Muscle layer of colon (tissue), 2 donors: ENCODE results near the gene BNC2.

Experiments
- H3K27ac ChIP-seq: one replicate; pipeline ENCODE4 v1.7.0; 2013; ENCODE audit warnings: low read depth, mild to moderate bottlenecking, low read length, moderate library complexity
- H3K27me3 ChIP-seq, 2 donors: one replicate each; pipeline ENCODE4 v1.7.0; 2013; ENCODE audit warnings: low read length in 2 of 2, mild to moderate bottlenecking in 2 of 2; ENCODE audit not compliant: insufficient read depth in 2 of 2, control insufficient read depth in 1 of 2
- H3K36me3 ChIP-seq: one replicate; pipeline ENCODE4 v1.7.0; 2013; ENCODE audit warnings: mild to moderate bottlenecking, low read length; ENCODE audit not compliant: insufficient read depth
- H3K4me1 ChIP-seq: one replicate; pipeline ENCODE4 v1.7.0; 2013; ENCODE audit warnings: mild to moderate bottlenecking, low read length; ENCODE audit not compliant: insufficient read depth
- H3K4me3 ChIP-seq, 2 donors: one replicate each; pipeline ENCODE4 v1.7.0; 2013; ENCODE audit warnings: low read length in 2 of 2, low read depth in 1 of 2, mild to moderate bottlenecking in 1 of 2, moderate library complexity in 1 of 2
- H3K9ac ChIP-seq: one replicate; pipeline ENCODE4 v1.7.0; 2013; ENCODE audit warnings: low read length
- H3K9me3 ChIP-seq: one replicate; pipeline ENCODE4 v1.7.0; 2013; ENCODE audit warnings: mild to moderate bottlenecking, low read length
- donor health status: abdominal sarcoma.
- donor health status: Adenocarcinoma of cecum.

Gene BNC2

GRCh38 chr9:16809912-16810610 lies 60.4 kb downstream of the BNC2 start:
- Histone ChIP-seq H3K9me3 (no peaks in the 10 kb centered on the region), H3K9ac (no peak overlapping the region), H3K36me3 (no peaks in the 10 kb centered on the region), H3K4me1 (peaks cover 30% of the 10 kb centered on the region), H3K4me3 (no peak overlapping the region), H3K27me3 (no peaks in the 10 kb centered on the region), H3K27ac (no peak overlapping the region)

GRCh38 chr9:16806674-16807073 lies 63.8 kb downstream of the BNC2 start:
- H3K27me3 ChIP-seq = no peaks in the 10 kb centered on the region
- H3K9me3 ChIP-seq = no peaks in the 10 kb centered on the region
- H3K9ac ChIP-seq = no peak overlapping the region
- no peak overlapping the region for H3K27ac ChIP-seq
- no peaks in the 10 kb centered on the region for H3K36me3 ChIP-seq
- no peak overlapping the region for H3K4me3 ChIP-seq
- peaks cover 28% of the 10 kb centered on the region for H3K4me1 ChIP-seq

GRCh38 chr9:16803648-16804047 lies 66.8 kb downstream of the BNC2 start:
- no peak overlapping the region for H3K27ac ChIP-seq
- H3K9me3 ChIP-seq = no peaks in the 10 kb centered on the region
- H3K4me3 ChIP-seq = no peak overlapping the region
- H3K4me1 ChIP-seq = peaks cover 33% of the 10 kb centered on the region
- H3K27me3 ChIP-seq = no peaks in the 10 kb centered on the region
- no peak overlapping the region for H3K9ac ChIP-seq
- H3K36me3 ChIP-seq = no peaks in the 10 kb centered on the region

- Histone ChIP-seq H3K36me3 (no peaks in the 10 kb centered on the region), H3K27ac (no peak overlapping the region), H3K4me3 (peak overlapping the region in 1 of 2 donors; percentile 35), H3K27me3 (no peaks in the 10 kb centered on the region), H3K9ac (no peak overlapping the region), H3K9me3 (no peaks in the 10 kb centered on the region), H3K4me1 (peaks cover 43% of the 10 kb centered on the region)
Measured at GRCh38 chr9:16801871-16802466, 68.5 kb downstream of the BNC2 start.

DNA sequence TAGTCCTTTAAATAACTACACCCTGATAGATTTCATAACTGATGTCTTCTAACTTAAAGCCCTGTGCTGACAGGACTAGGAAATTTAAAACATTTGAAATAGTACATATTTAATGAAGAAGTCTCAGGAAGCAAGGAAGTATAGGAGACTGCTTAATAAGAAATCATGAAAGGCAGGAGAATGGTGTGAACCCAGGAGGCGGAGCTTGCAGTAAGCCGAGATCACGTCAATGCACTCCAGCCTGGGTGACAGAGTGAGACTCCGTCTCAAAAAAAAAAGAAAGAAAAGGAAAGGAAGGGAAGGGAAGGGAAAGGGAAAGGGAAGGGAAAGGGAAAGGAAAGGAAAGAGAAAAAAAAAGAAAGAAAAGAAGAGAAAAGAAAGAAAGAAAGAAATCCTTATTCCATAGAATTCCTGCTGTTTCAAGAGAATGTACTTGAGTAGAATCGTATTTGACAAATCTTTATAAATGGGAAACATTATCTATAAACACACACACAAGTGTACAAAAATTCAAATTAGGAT lies 74.1 kb downstream of the BNC2 start:
- H3K4me1 ChIP-seq = peaks cover 42% of the 10 kb centered on the region

DNA sequence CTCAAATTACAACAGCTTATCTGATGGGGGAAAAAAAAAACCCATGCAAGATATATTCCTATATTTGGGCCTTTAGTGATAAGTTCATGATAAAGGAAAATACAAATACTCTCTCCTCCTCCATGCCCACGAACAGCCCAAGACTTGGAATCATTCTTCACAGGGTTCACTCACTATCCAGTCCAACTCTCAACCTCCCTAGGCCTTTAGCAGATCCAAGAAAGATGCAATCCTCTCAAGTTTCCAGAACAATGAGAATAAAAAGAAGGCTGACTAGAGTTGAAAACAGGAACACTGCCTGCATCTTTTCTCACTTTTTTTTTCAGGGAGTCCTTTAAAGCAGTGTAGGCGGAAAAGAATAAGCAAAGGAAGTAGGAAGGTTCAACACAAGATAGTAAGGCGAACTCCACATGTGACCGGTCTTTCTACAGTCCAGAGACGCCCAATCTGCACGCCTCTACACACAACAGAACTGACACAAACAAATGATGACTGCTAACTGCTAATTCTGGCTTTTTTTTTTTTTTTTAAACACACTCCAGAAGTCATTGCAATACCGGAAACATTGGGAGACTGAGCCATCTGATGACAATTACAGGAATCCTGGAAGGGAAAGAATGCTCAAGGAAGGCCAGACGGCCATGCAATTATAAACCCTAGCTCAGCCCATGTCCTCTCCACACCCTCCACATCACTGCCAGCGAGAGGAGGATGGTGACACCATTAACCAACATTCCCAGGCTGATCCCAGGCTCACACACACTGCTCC lies 75.4 kb downstream of the BNC2 start:
- H3K27me3 ChIP-seq = no peaks in the 10 kb centered on the region
- peak overlapping the region; percentile 13 for H3K27ac ChIP-seq
- peaks cover 41% of the 10 kb centered on the region for H3K4me1 ChIP-seq
- H3K9me3 ChIP-seq = no peaks in the 10 kb centered on the region
- H3K9ac ChIP-seq = no peak overlapping the region
- no peaks in the 10 kb centered on the region for H3K36me3 ChIP-seq
- H3K4me3 ChIP-seq = no peak overlapping the region

More for the DNA sequence above, 74.1 kb downstream of the BNC2 start:
- no peak overlapping the region for H3K27ac ChIP-seq
- no peak overlapping the region for H3K9ac ChIP-seq
- H3K27me3 ChIP-seq = no peaks in the 10 kb centered on the region
- H3K36me3 ChIP-seq = no peaks in the 10 kb centered on the region
- H3K9me3 ChIP-seq = no peaks in the 10 kb centered on the region
- no peak overlapping the region for H3K4me3 ChIP-seq

DNA sequence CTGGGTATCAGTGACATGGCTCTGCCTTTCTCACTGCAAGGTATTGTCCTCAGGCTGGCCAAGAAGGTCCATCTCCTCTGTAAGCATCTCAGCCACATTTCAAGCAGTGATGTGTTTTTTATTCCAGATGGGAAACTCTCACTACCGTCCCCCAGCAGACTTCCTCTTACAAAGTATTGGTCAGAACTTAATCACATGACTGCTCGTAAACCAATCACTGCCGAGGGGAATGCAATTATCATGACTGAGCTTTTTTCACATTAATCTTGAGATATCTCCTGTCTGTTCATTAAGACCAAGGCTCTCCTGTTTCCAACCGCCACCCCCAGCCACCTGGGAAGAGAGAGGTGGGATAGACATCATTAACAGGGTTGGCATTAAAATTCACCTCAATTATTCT lies 76.4 kb downstream of the BNC2 start:
- Histone ChIP-seq H3K36me3 (no peaks in the 10 kb centered on the region), H3K9ac (no peak overlapping the region), H3K27me3 (no peaks in the 10 kb centered on the region), H3K4me3 (no peak overlapping the region), H3K9me3 (no peaks in the 10 kb centered on the region), H3K27ac (no peak overlapping the region), H3K4me1 (peaks cover 41% of the 10 kb centered on the region)

GRCh38 chr9:16787724-16788123 lies 82.7 kb downstream of the BNC2 start:
- Histone ChIP-seq H3K4me1 (peaks cover 29% of the 10 kb centered on the region), H3K27me3 (no peaks in the 10 kb centered on the region), H3K36me3 (no peaks in the 10 kb centered on the region), H3K27ac (no peak overlapping the region), H3K4me3 (no peak overlapping the region), H3K9me3 (no peaks in the 10 kb centered on the region), H3K9ac (no peak overlapping the region)

DNA sequence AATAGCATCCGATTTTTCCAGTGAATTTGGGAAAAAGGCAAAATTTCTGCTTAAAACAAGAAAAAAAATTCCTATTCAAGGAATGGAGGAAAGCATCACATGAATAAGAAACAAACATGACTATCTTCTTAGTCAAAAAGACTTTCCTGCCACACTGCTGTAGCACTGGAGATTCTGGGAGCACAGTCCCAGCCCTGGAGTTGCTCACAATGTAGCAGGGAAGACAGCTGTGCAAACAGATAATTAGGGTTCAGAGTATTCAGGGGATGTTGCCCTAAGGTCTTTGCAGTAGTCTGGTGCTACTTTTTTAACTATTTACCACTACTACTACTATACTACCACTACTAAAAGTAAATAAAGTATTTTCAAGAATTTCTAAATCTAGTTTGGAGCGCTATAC lies 86.5 kb downstream of the BNC2 start:
- no peaks in the 10 kb centered on the region for H3K27me3 ChIP-seq
- no peak overlapping the region for H3K27ac ChIP-seq

GRCh38 chr9:16782490-16782889 lies 88.0 kb downstream of the BNC2 start:
- H3K27me3 ChIP-seq = no peaks in the 10 kb centered on the region
- H3K27ac ChIP-seq = no peak overlapping the region
- H3K9me3 ChIP-seq = no peaks in the 10 kb centered on the region
- H3K4me3 ChIP-seq = no peak overlapping the region
- peaks cover 28% of the 10 kb centered on the region for H3K4me1 ChIP-seq
- H3K36me3 ChIP-seq = no peaks in the 10 kb centered on the region
- H3K9ac ChIP-seq = no peak overlapping the region

More for the DNA sequence above, 86.5 kb downstream of the BNC2 start:
- H3K36me3 ChIP-seq = no peaks in the 10 kb centered on the region
- H3K9me3 ChIP-seq = no peaks in the 10 kb centered on the region
- H3K4me1 ChIP-seq = peaks cover 31% of the 10 kb centered on the region
- H3K9ac ChIP-seq = no peak overlapping the region
- H3K4me3 ChIP-seq = no peak overlapping the region

GRCh38 chr9:16775330-16775729 lies 95.1 kb downstream of the BNC2 start:
- no peaks in the 10 kb centered on the region for H3K9me3 ChIP-seq
- H3K4me3 ChIP-seq = no peak overlapping the region
- no peaks in the 10 kb centered on the region for H3K36me3 ChIP-seq
- no peak overlapping the region for H3K27ac ChIP-seq
- H3K4me1 ChIP-seq = no peaks in the 10 kb centered on the region
- no peak overlapping the region for H3K9ac ChIP-seq
- no peaks in the 10 kb centered on the region for H3K27me3 ChIP-seq
